ENCODE data around the gene SEMA4G.
"Not testable (repeated sequence)": the region's sequence is repeated elsewhere in the genome, so short reads cannot be mapped to it uniquely, and the experiment has no call there.

SEMA4G gene

DNA sequence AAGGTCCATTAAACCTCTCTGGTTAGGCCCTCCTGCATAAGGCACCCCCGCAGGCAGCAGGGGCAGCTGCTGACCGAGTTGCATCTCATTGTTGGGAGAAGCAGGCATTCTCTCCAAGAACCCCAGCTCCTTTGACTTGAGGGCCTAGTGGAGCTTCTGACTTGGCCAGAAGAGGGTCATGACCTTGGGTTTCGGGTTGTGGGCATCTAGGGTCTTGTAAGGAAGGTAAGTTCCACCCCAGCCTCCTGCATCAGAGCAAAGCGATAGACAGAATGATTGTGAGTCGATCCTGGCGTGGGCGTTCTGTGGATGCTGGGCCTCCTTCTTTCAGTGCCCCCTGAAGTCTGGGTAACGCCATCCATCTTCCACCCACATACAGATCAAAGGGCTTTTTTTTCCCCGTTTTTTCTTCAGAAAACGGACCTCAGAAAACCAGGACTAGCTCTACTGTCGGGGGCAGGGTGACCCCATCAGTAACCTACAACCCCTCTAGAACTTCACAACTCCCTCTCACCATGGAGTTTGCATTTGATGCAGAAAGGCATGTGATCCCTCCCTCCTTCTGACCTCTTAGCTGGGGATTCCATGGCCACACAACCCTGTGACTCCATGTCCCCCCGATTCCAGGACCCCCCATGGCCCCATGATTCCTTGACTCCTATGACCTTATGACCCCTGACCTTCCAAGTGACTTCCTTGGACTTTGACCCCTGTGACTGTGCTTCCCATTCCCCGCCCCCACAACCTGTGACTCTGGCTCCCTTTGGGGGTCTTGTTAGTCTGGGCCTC lies 3.0 kb downstream of the SEMA4G start:
- no peak for DNase-seq

DNA sequence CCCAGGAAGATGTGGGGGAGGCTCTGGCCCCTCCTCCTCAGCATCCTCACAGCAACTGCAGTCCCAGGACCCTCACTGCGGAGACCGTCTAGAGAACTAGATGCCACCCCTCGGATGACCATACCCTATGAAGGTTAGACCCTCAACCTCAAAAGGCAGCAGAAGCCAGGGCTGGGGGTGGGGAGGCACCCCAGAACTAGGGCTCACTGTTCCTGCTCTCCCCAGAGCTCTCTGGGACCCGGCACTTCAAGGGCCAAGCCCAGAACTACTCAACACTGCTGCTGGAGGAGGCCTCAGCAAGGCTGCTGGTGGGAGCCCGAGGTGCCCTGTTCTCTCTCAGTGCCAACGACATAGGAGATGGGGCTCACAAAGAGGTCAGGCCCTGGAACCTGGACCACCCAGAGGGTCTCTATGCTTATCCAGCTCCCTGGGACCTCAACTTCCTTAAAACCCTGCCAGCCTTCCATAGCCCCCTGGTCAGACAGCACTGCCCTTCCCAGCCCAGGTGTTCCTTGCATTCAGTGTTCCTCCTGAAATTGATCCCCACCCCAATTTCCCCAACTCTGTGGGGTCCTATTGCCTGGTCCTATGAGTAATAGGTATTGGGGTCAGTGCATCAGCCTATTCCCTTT lies 3.7 kb downstream of the SEMA4G start:
- DNase-seq = no peak

DNA sequence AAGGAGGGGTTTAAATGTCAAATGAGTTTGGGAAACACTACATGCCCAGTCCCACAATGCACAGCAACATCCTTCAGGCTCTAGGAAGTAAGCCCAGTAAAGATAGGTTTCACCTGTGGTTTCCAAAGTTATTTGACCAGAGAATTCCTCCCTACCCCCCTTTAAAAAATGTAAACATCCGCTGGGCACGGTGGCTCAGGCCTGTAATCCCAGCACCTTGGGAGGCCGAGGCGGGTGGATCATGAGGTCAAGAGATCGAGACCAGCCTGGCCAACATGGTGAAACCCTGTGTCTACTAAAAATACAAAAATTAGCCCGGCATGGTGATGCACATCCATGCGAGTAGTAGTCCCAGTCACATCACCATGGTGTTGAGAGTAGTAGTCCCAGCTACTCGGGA lies 6.1 kb downstream of the SEMA4G start:
- DNase-seq = not testable (repeated sequence)

DNA sequence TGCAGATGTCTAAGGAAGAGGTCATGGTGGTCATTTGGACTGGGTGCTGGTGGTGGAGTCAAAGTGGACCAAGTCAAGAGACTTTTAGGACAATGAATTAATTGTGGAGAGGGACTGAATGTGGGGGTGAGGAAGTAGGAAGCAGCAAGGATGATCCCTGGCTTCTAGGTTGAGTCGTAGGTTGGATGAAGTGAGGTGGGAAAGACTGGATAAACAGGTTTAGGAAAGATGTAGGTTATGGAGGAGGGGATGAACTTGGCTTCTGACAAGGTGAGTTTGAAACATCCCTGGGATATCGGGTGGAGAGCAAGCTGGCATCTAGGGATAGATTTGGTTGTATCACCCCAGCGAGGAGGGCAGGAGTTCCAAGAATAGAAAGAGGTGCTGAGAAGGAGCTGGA lies 7.6 kb downstream of the SEMA4G start:
- no peak for DNase-seq

DNA sequence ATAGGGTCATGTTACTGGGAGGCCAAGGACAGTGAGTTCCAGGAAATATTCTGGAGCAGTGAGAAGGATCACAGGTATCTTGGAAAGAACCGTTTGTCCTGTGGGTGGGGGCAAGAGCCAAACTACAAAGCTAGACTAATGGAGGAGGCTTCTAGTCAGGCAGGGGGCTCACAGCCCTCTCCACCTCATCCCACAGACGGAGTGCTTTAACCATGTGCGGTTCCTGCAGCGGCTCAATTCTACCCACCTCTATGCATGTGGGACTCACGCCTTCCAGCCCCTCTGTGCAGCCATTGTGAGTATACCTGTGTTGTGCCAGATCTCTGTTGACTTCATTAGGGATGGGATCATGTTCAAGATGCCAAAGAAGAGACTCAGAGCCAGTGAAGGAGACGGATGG lies 8.1 kb downstream of the SEMA4G start:
- DNase-seq = no peak

DNA sequence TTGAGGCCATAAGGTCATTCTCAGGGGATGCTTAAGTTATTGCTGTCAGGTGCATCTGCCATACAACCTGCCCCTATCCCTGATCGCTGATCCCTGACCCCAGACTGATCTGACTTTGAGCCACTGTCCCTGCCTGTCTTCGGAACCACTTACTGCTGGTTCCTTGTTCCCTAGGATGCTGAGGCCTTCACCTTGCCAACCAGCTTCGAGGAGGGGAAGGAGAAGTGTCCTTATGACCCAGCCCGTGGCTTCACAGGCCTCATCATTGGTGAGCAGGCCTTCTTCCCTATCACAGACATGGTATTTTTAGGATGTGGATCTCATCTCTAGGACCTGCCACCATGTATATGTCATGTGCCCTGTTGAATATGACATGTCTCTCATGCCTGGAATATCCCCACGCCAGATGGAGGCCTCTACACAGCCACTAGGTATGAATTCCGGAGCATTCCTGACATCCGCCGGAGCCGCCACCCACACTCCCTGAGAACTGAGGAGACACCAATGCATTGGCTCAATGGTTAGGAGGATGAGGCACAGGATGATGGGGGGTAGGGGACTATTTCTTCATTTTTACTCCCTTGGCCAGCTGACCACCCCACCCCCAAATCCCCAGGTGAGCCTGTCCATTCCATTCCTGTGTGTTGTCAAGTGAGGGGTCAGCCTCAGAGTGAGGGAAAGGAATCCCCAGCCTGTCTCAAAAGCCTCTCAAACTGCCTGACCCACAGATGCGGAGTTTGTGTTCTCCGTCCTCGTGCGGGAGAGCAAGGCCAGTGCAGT lies 9.0 kb downstream of the SEMA4G start:
- no peak for DNase-seq

DNA sequence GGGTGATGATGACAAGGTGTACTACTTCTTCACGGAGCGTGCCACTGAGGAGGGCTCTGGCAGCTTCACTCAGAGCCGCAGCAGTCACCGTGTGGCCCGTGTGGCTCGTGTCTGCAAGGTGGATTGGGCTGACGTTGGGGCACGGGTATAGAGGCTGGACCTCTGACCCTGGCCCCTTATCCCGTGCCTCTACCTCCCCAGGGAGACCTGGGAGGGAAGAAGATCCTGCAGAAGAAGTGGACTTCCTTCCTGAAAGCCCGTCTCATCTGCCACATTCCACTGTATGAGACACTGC lies 9.5 kb downstream of the SEMA4G start:
- no peak for DNase-seq

DNA sequence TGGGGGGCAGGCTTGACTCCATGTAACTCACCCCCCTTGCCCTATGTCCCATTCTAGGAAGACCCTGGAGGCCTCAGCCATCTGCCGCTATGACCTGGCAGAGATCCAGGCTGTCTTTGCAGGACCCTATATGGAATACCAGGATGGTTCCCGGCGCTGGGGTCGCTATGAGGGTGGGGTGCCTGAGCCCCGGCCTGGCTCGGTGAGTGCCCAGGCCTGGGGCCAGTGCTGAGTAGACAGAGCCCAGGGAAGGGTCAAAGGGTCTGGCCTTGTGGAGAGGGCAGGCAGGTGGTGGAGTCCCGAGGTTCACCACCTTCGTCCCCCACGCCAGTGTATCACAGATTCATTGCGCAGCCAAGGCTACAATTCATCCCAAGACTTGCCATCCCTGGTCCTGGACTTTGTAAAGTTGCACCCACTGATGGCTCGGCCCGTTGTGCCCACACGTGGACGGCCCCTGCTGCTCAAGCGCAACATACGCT lies 10.5 kb downstream of the SEMA4G start:
- no peak for DNase-seq

DNA sequence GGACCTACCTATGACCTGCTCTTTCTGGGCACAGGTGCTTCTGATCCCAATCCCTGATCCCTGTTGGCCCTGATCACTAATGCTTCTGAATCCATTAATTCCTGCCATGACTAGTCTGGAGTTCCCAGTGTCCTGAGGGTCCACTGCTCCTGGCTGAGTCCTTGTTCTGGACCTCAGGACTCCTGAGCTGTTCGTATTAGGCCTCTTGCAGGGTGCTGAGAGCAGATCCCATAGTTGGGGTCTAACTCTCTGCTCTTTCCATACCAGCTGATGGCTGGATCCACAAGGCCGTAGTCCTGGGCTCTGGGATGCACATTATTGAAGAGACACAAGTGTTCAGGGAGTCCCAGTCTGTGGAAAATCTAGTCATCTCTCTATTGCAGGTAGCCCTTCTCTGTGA lies 11.0 kb downstream of the SEMA4G start:
- no peak for DNase-seq

DNA sequence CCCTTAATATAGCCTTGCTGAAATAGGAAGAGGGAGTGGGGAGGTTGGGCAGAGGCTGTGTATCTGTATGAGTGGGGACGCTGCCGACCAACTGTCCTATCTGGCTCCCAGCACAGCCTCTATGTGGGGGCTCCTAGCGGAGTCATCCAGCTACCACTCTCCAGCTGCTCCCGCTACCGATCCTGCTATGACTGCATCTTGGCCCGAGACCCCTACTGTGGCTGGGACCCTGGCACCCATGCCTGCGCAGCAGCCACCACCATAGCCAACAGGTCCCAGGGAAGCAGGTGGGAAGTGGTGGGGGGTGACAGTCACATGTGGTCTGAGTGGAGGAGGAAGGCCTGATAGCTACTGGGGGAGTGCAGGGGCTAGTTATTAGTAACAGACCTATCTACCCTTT lies 11.4 kb downstream of the SEMA4G start:
- no peak for DNase-seq

DNA sequence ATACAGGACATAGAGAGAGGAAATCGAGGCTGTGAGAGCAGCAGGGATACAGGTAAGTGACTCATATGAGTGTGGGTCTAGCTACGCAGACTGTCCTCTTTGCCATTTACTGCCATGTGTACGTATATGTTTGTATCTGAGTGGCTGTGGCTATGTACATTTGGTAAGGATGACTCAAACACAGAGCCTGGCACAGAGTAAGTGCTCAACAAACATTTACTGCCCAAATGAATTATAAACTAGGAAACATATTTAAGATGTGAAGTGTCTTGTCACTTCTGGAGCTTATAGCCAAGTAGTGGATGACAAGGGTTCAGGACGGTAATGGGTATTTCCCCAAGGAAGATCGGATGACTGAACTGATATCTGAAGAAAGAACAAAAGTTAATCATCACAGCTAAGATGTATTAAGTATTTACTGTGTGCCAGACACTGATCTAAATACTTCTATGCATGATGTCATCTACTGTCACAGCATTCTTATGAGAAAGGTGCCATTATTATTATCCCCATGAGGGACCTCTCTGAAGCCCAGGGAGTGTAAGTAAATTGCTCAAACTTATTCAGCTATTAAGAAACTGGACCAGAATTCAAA lies 12.0 kb downstream of the SEMA4G start:
- no peak for DNase-seq

DNA sequence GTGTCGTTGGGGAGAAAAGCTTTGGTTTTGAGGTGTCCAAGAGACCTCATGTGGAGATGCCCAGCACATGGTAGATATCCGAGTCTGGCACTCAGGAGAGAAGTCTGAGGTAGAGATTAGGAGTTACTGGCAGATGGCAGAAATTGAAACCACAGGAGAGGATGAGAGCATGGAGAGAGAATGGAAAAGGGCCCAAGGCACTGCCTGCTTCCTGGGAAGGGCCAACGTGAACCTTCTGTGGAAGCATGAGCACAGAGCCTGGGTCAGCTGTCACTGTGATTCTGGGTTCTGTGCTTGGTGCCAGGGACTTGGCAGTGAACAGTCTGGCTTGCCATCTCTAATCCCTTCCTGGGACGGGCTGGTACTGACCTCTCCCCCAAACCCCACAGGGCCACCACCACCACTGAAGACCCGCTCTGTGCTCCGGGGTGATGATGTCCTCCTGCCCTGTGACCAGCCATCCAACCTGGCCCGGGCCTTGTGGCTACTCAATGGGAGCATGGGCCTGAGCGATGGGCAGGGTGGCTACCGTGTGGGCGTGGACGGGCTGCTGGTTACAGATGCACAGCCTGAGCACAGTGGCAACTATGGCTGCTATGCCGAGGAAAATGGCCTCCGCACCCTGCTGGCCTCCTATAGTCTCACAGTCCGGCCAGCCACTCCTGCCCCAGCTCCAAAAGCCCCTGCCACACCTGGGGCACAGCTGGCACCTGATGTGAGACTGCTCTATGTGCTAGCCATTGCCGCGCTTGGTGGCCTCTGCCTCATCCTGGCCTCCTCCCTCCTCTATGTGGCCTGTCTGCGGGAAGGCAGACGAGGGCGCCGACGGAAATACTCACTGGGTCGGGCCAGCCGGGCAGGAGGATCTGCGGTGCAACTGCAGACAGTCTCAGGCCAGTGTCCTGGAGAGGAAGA lies 13.9 kb downstream of the SEMA4G start:
- DNase-seq = no peak

DNA sequence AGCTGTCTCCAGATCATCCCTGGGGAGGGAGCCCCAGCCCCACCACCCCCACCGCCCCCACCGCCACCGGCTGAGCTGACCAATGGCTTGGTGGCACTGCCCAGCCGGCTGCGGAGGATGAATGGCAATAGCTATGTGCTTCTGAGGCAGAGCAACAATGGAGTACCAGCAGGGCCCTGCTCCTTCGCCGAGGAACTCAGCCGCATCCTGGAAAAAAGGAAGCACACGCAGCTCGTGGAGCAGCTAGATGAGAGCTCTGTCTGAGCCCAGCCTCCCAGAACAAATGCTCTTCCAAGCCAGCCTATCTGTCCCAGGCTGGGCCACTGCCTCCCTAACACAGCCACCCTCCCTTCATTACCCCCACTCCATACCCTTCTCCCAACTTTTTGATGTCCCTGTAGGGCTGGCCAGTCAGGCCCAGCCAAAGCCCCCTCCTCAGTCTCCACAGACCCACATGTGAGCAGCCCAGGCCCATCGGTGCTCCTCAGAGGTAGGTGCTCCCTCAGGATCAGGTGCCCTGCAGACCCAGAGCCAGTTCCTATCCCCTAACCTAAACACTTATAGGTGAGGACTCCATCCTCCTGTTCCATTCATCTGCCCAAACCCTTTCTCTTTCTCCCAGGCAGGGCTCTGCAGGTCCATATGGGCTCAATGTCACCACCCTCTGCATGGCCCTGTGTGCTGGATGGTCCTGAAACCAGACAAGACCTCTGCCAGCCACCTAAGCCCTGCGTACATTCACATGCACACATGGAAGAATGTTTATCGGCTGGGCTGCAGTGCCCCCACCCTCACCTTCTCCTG lies 14.8 kb downstream of the SEMA4G start:
- DNase-seq = no peak

DNA sequence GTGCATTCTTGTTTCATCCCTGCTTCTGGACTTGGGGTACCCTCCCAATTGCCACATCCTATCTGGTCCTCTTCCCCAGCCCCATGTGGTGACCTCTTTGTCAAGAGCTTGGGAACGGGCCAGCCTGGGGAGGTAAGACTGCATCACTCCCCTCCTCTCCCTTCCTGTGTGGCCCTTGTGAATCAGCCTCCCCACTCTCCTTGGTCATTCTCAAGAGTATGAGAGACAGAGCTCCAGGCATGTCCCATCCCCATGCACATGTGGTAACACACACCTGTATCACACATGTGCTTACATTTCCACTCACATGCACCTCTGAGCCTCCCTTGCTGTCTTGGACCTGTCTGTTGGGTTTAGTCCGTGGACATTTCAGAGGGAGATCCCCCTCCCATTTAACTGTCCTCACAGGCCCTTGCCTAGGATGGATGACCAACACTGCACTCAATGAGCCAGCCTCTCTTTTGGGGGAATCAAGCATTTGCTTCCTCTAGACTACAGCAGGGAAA lies 15.4 kb downstream of the SEMA4G start:
- no peak for DNase-seq

DNA sequence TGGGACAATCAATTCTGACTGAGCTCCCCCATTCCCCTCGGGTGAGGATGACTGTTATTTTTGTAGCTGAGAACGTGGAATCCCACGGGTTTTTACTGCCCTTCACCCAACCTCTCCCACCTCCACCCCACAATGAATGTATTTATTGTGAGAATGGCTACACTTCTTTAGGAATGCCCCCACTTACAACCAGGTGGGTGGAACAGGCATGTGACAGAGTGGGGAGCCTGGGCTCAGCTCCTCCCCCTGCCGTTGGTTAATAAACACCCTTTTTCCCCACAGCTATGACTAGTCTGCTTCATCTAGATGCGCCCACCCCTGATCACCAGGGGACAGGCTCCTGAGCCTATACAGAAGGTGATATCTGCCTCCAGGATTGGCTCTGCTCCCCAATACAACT lies 16.0 kb downstream of the SEMA4G start:
- DNase-seq = no peak

DNA sequence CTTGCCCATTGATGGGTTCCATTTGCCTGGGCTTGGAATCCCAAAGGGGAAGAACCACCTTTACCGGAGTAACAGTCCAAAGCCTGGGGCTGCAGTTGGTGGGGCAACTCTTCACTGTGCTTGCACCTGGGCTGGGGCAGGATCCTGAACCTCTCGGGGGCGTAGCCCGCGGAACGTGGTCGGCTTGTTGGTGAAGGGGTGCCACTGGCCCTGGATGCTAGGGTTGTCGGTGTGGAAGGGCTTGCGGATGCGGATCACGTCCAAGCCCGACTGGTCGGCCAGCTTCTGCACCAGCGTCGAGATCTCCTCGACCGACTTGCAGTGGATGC lies 17.3 kb downstream of the SEMA4G start:
- no peak for DNase-seq

DNA sequence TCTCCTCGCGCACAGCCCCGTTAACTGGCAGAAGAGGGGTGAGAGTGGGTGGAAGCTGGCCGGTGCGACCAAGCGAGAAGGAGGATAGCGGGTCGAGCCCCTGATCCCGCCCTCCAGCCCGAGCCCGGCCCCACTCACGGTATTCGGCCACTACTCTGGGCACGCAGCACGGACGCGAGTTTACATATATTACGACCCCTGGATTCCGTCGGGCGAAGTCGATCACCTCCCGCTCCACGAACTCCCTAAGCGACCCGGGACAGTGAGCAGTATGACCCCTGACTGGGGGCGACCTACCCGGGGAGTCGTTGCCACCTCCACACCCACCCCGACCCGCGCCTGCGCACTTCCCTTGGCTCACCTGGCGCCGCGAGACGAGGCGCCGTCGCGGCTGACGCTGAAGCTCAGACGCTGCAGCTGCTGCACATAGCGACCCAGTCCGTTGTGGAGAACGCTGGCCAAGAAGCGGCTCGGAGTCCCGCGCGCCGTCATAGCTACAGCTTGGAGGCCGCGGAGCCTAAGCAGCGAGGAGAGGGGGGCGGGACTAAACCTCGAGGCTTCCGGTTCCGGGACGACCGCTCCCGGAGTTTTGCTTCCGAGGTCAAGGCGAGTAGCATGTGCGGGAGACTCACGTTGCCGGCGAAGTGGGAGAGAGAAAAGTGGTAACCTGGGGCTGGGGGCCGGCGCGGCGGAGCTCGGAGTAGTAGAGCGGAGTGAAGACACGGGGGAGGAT lies 17.8 kb downstream of the SEMA4G start, which contains the start of the genes MRPL43 and TWNK:
Gene MRPL43 (minus strand): TSS at position 546 of the 733 bp plus-strand sequence. CDS start 54 bp downstream, at position 492.
Gene TWNK (plus strand): TSS at position 592 of the 733 bp plus-strand sequence. CDS start 668 bp downstream, outside the sequence.
- DNase-seq = peak; percentile 82 to 85

DNA sequence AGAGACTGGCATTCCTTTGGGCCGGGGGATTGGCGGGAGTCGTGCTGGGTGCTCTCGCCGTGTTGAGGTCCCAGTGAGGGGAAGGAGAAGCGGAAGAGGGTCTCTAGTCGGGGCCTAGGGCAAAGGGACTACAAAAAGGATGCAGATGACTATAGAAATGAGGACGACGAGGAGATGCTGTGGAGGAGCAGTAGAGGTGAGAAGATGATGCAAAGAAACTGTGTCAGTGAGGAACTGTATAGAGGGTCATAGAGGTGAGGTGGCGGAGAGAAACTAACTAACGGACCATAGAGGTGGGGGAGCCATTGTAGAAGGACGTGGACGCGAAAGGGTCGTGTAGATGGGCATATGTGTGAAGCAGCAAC lies 18.4 kb downstream of the SEMA4G start:
- DNase-seq = no peak

DNA sequence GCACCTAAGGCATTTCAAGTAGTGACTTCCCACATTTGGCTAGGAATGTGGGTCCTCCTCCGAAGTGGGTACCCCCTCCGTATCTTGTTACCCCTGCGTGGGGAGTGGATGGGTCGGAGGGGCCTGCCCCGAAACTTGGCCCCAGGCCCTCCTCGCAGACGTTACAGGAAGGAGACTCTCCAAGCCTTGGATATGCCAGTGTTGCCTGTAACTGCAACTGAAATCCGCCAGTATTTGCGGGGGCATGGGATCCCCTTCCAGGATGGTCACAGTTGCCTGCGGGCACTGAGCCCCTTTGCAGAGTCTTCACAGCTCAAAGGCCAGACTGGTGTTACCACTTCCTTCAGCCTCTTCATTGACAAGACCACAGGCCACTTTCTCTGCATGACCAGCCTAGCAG lies 18.9 kb downstream of the SEMA4G start:
- no peak for DNase-seq

DNA sequence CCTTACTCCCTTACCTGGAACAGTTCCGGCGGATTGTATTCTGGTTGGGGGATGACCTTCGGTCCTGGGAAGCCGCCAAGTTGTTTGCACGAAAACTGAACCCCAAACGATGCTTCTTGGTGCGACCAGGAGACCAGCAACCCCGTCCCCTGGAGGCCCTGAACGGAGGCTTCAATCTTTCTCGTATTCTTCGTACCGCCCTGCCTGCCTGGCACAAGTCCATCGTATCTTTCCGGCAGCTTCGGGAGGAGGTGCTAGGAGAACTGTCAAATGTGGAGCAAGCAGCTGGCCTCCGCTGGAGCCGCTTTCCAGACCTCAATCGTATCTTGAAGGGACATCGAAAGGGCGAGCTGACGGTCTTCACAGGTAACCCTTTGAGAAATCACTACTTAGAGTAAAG lies 19.8 kb downstream of the SEMA4G start:
- DNase-seq = no peak

Data from activated CD4-positive, alpha-beta T cell treated with anti-CD3 and anti-CD28 coated beads, Interleukin-2, amount 50 U/mL, for 4 hours (primary cell).